ENCODE measurements around the gene TMEM258. TPM values are rescaled to one million over a fixed set of nuclear protein-coding genes. Genes with fewer than 3 reads are reported as not detected.

The TMEM258 gene
- total RNA-seq, 2 experiments from 2014 or later, result 154 to 160 TPM

DNA sequence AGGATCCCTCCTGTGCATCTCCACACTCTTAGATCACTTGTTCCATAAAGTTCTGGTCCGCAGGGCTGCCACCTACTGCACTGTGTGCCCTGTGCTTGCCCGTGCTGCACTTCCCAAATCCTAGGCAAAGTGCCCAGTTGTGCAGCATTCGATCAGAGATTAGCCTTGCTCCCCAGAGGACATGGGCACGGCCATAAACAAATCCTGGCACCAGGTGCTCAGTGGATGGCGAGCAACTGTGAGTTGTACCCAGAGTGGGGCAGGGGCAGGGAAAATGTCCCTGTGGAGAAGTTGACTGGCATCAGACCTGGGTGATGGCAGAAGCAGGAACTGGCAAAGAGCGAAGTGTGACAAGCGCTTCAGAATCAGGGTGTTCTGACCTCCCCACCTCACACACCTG is 40.4 kb upstream of the TMEM258 start:
- Mint-ChIP-seq H3K27me3 (no peaks in the 10 kb centered on the region), H3K4me3 (no peak overlapping the region), H3K4me1 (peaks cover 69% of the 10 kb centered on the region), H3K9me3 (no peaks in the 10 kb centered on the region), H3K27ac (peak overlapping the region; percentile 97), H3K36me3 (ENCODE audit: low read depth) (peaks cover 26% of the 10 kb centered on the region)
- POLR2A ChIA-PET, result no interaction called here
- CTCF ChIA-PET, result interaction anchor here (1.2 kb wide), 1 partner anchor 20 kb away, joined by 3 read pairs; no protein-coding TSS in a partner anchor
- DNase-seq, result no peak

DNA sequence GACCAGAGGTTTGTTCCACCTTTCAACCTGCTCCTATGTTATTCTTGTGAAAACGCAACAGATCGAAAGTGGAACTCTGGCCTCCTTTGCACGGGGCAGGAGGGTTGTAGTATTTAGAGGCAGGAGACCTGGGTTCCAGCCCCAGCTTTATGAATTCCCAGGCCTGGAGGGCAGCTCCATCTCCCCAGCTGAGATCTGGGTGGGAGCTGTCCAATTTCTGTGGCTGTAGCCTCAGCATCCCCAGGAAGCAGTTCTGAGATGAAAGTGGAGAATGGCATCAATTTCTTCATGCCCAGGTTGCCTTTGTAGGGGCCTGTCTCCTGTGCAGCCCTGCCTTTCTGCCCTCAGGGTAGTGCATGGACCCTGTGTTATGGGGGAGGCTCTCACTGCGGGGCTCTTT is 39.8 kb upstream of the TMEM258 start:
- POLR2A ChIA-PET, result no interaction called here
- H3K4me3 Mint-ChIP-seq, result no peak overlapping the region

DNA sequence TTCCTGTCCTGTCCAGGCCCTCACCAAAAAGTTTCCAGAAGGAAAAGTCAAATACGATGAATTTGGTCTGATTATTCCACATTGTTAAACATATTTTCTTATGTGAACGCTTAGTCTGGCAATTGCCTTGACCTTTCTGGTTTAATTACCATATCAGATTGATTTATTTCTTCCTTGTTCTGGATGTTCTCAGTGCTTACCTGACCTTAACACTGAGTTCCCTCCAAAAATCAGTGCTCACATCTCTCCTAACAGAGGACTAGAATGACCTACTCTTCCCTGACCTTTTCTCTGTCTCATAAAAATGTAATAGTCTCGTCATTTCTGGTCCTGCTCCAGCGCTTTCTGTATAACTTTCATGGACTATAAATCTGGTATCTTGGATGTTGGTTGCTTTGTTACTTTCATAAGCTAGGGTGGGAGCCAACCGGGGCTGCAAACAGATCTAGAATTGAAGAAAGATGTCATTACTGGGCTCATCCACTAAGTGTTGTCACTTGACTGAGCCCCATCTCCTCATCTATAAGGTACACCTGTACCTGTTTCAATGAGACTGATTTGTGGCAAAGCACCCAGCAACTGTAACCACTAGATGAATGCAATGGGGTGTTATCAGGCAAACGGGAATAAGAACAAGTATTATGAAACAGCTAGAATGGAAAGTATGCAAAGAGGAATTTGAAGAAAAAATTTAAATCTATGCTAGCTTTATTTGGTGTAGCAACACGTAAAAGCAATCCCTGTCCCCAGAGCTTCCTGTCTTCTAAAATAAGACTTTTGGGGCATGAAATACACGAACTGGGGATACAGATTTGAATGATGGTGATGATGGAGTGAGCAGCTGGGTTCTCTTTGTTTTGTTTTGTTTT is 38.1 kb upstream of the TMEM258 start:
- Mint-ChIP-seq H3K27me3 (peaks cover 4% of the 10 kb centered on the region), H3K27ac (peak overlapping the region; percentile 63)

More for the DNA sequence above, 39.8 kb upstream of the TMEM258 start:
- Mint-ChIP-seq H3K9me3 (no peaks in the 10 kb centered on the region), H3K4me1 (peaks cover 70% of the 10 kb centered on the region), H3K27ac (peak overlapping the region; percentile 72), H3K27me3 (peaks cover 1% of the 10 kb centered on the region), H3K36me3 (ENCODE audit: low read depth) (peaks cover 25% of the 10 kb centered on the region)
- DNase-seq, result no peak
- CTCF ChIA-PET, result interaction anchor here (1.1 kb wide), 1 partner anchor 39 kb away, joined by 4 read pairs; no protein-coding TSS in a partner anchor

DNA sequence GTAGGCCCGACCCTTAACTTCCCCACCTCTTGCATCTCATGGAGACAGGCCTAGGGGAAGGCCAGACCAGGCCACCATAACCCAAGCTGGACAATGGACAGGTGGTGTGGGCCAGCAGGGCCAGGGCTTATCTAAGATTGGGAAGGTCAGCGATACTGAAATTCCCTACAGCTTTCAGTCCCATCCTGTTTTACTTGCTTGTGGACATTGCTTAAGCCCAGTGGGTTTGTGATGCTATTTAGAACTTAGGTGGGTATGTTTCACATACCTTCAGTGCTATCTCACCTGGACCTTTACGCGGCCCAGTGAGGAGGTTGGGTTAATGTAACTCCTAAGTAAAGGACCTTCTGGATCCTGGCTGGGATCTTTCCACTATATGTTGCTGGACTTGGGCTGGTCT is 37.4 kb upstream of the TMEM258 start:
- Mint-ChIP-seq H3K27ac (peak overlapping the region; percentile 93), H3K9me3 (no peaks in the 10 kb centered on the region), H3K4me3 (peak overlapping the region; percentile 85), H3K4me1 (peaks cover 61% of the 10 kb centered on the region), H3K27me3 (peaks cover 4% of the 10 kb centered on the region), H3K36me3 (ENCODE audit: low read depth) (peaks cover 20% of the 10 kb centered on the region)
- no peak for DNase-seq
- ChIA-PET CTCF (interaction anchor here (1.2 to 3.3 kb wide), 3 partner anchors 14 to 37 kb away, joined by 3 to 42 read pairs (median 12); partner anchors contain the start of genes FADS1 and FEN1), POLR2A (interaction anchor here (2.3 kb wide), 1 partner anchor 14 kb away, joined by 9 read pairs; no protein-coding TSS in a partner anchor)

More for the DNA sequence above, 38.1 kb upstream of the TMEM258 start:
- no peak for DNase-seq
- POLR2A ChIA-PET, result interaction anchor here (2.3 kb wide), 1 partner anchor 15 kb away, joined by 9 read pairs; no protein-coding TSS in a partner anchor
- Mint-ChIP-seq H3K36me3 (ENCODE audit: low read depth) (peaks cover 22% of the 10 kb centered on the region), H3K9me3 (no peaks in the 10 kb centered on the region), H3K4me3 (peak overlapping the region; percentile 85), H3K4me1 (peaks cover 65% of the 10 kb centered on the region)
- CTCF ChIA-PET, result interaction anchor here (1.1 to 3.3 kb wide), 3 partner anchors 12 to 32 kb away, joined by 3 to 12 read pairs (median 11); no protein-coding TSS in a partner anchor

DNA sequence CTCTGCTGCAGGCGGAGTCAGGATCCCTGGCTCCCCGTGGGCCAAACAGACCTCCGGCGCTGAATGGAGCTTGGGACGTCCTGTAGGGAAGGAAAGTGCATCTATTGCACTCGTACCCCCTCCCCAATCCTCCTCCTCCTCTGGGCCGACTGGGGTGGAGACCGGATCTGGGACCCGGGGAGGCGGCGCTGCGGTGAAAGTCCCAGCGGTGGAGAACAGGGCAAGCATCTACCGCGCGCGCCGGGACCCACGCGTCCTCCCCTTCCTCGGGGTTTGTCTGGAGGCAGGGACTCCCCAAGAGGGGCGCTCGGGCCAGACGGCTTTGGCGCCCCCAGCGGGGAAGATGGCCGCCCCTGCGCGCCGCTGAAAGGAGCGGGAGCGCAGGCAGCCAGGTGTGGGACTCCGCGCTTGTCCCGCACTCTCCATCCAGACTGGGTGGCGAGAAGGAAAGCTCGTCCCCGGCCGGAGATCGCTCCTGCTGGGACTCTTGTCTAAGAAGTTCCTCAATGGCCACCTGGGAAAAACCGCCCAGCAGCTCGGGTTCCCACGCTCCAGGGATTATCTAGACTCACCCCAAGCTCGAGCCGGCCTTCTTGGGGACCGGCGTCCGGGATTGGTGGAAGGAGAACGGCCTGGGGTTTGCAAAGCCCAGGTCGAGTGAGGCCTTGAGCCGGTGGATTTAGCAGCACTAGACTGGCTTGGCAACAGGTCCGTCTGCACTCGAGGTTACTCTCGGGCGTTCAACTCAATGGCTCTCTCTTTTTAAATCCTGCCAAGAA is 36.4 kb upstream of the TMEM258 start:
- Mint-ChIP-seq H3K4me3 (peak overlapping the region; percentile 85), H3K27ac (peak overlapping the region; percentile 93), H3K4me1 (peaks cover 51% of the 10 kb centered on the region), H3K27me3 (peaks cover 6% of the 10 kb centered on the region), H3K36me3 (ENCODE audit: low read depth) (peaks cover 13% of the 10 kb centered on the region), H3K9me3 (no peaks in the 10 kb centered on the region)
- ChIA-PET CTCF (interaction anchor here (0.6 to 3.3 kb wide), 11 partner anchors 9 to 596 kb away, joined by 3 to 42 read pairs (median 3); partner anchors contain the start of genes FADS1, FEN1 and TMEM258), POLR2A (interaction anchor here (0.6 to 2.3 kb wide), 3 partner anchors 13 to 118 kb away, joined by 3 to 9 read pairs (median 3); no protein-coding TSS in a partner anchor)
- DNase-seq, result peak; percentile 55

DNA sequence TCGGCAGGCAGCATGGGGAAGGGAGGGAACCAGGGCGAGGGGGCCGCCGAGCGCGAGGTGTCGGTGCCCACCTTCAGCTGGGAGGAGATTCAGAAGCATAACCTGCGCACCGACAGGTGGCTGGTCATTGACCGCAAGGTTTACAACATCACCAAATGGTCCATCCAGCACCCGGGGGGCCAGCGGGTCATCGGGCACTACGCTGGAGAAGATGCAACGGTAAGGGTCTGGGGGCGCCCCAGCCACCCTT is 35.9 kb upstream of the TMEM258 start:
- H3K27me3 Mint-ChIP-seq, result peaks cover 6% of the 10 kb centered on the region
- H3K4me1 Mint-ChIP-seq, result peaks cover 46% of the 10 kb centered on the region
- H3K27ac Mint-ChIP-seq, result peak overlapping the region; percentile 93
- ChIA-PET POLR2A (interaction anchor here (0.6 to 2.3 kb wide), 2 partner anchors 12 to 31 kb away, joined by 3 to 9 read pairs; no protein-coding TSS in a partner anchor), CTCF (interaction anchor here (0.8 to 3.3 kb wide), 8 partner anchors 10 to 280 kb away, joined by 3 to 42 read pairs (median 4); partner anchors contain the start of genes FADS1, FEN1 and TMEM258)
- H3K9me3 Mint-ChIP-seq, result no peaks in the 10 kb centered on the region
- peak overlapping the region; percentile 85 for H3K4me3 Mint-ChIP-seq
- DNase-seq, result no peak
- H3K36me3 Mint-ChIP-seq (ENCODE audit: low read depth), result peaks cover 8% of the 10 kb centered on the region

DNA sequence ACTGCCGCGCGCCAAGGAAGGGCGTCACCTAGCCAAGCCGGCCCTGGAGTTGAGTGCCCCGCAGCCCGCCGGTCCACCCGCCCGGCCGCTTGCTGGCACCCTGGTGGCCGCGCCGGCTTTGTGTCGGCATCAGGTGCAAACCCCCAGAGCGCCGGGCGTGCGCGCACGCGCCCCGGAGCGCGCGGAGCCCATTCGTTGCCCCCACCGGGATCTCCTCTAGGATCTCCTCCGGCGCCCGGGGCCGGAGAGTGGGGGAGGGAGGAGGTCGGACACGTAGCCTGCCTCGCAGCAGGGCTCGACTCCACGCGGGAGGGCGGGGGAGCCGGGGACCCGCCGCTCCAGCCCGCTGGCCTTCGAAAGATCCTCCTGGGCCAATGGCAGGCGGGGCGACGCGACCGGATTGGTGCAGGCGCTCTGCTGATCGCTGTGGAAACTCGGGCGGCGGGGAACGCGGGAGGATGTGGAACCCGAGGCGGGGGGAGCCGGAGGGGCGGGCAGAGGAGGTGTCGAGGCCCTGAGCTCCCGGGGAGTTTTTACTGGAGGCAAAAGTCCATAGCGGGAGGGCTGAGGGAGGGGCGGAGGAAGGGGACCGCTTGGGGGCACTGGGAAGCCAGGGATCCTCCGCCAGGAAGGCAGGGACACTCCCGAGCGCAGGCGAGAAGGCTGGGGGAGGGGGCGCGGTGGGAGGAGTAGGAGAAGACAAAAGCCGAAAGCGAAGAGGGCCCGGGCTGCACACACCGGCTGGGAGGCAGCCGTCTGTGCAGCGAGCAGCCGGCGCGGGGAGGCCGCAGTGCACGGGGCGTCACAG is 35.4 kb upstream of the TMEM258 start, which contains the start of gene FADS2:
FADS2 (plus strand) TSS at position 730 of the 808 bp plus-strand sequence. CDS start 91 bp downstream, outside the sequence.
- Mint-ChIP-seq H3K9me3 (no peaks in the 10 kb centered on the region), H3K4me3 (peak within 1 kb of the TSS; percentile 85), H3K36me3 (ENCODE audit: low read depth) (peaks cover 6% of the 10 kb centered on the region), H3K27ac (peak within 1 kb of the TSS; percentile 93), H3K27me3 (peaks cover 6% of the 10 kb centered on the region), H3K4me1 (peaks cover 41% of the 10 kb centered on the region)
- CTCF ChIA-PET, result interaction anchor here (0.8 to 3.3 kb wide), 7 partner anchors 11 to 255 kb away, joined by 3 to 42 read pairs (median 4); partner anchors contain the start of genes FADS1, FEN1 and TMEM258
- peak; percentile 91 for DNase-seq
- POLR2A ChIA-PET, result interaction anchor here (2.3 kb wide), 1 partner anchor 12 kb away, joined by 9 read pairs; no protein-coding TSS in a partner anchor

DNA sequence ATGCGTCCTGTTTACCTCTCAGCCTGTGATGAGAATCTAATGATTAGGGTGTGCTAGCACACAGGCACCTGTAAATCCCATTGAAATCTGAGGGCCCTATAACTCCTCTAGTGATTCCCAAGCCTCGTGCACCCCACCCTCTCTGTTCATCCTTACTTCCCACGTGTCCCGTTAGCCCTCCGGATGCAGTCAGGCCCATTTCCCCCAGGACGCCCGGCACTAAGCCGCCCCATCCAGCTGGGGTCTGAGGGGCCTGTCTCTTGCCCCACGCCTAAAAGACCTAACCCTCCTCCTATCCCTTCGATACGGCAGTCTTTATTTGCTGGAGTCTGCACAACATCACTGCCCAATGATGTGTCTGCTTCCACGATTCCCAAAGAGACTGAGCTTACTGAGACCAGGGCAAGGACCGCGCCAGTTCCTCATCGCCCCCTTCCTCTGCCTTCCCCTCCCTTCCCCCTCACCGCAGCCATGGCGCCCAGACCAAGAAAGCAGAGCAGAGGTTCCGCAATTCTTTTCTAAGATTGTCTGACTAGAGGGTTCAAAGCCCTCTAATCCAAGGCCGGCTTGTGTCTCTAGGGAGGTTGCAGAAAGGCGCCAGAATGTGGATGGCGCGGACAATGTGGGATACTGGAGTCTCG is 34.7 kb upstream of the TMEM258 start:
- ChIA-PET CTCF (interaction anchor here (1.0 to 3.3 kb wide), 2 partner anchors 11 to 33 kb away, joined by 4 to 42 read pairs; partner anchors contain the start of gene FADS1), POLR2A (no interaction called here)
- H3K27ac Mint-ChIP-seq, result peak overlapping the region; percentile 93
- H3K4me3 Mint-ChIP-seq, result peak overlapping the region; percentile 85
- no peaks in the 10 kb centered on the region for H3K9me3 Mint-ChIP-seq
- H3K27me3 Mint-ChIP-seq, result peaks cover 6% of the 10 kb centered on the region
- DNase-seq, result peak; percentile 10
- peaks cover 6% of the 10 kb centered on the region for H3K36me3 Mint-ChIP-seq (ENCODE audit: low read depth)
- H3K4me1 Mint-ChIP-seq, result peaks cover 34% of the 10 kb centered on the region

DNA sequence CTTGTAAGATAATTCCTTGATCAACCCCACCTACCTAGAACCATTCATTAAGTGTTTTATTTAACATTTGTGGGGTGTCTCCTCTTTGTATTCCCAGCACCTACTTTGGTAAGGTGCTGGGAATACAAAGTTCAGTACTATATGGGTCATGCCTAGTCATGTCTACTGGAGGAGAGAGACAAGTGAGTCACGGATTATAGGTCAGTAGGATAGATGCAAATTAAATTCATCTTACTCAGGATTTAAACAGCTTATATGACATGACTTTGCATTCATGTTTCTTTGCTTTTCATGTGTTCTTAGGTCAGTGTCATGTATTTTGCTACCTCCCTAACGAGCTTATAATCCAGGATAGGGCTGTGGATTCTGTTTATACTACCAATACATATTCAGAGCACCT is 27.8 kb upstream of the TMEM258 start:
- Mint-ChIP-seq H3K4me1 (peaks cover 8% of the 10 kb centered on the region), H3K27ac (no peak overlapping the region), H3K27me3 (peaks cover 24% of the 10 kb centered on the region), H3K4me3 (no peak overlapping the region), H3K9me3 (no peaks in the 10 kb centered on the region), H3K36me3 (ENCODE audit: low read depth) (peaks cover 4% of the 10 kb centered on the region)
- no peak for DNase-seq
- ChIA-PET CTCF (interaction anchor here (0.7 to 2.9 kb wide), 3 partner anchors 9 to 22 kb away, joined by 3 to 11 read pairs (median 3); no protein-coding TSS in a partner anchor), POLR2A (interaction anchor here (0.6 kb wide), 1 partner anchor 22 kb away, joined by 3 read pairs; no protein-coding TSS in a partner anchor)

DNA sequence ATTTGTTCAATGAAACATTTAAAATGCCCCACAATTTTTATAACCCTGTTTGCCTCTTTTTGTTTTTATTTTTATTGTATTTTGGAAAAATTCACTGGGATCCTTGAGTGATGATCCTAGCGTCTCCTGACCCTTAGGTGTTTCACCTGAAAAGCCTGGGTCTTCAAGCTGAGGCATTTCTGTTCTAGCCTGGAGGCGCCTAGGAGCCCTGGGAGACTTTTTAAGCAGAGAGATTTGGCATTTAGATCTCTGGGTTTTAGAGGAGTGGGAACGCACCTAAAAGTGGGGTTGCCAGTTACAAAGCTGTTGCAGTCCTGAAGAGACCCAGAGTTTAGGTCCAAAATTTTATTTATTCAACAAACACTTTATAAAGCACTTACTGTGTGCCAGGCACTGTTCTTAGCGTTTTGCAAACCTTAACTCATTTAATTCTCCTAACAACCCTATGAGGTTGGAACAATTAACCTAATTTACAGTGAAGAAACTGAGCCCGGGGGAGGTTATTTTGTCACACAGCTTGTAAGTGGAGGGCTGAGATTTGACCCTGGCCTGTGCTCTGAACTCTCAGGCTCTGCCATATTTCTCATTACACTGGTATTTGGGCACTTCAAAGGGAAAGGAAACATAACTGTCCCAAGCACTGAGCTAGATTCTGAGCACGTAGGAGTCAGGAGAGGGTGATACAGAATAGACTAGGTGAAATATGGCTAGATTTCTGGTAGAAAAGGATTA is 25.2 kb upstream of the TMEM258 start:
- POLR2A ChIA-PET, result no interaction called here
- DNase-seq, result no peak

More for the DNA sequence above, 25.2 kb upstream of the TMEM258 start:
- Mint-ChIP-seq H3K4me3 (peak overlapping the region; percentile 93), H3K4me1 (peaks cover 17% of the 10 kb centered on the region), H3K36me3 (ENCODE audit: low read depth) (peaks cover 20% of the 10 kb centered on the region), H3K9me3 (no peaks in the 10 kb centered on the region), H3K27ac (peak overlapping the region; percentile 62), H3K27me3 (peaks cover 22% of the 10 kb centered on the region)
- CTCF ChIA-PET, result interaction anchor here (0.5 to 6.7 kb wide), 9 partner anchors 10 to 53 kb away, joined by 3 to 57 read pairs (median 3); partner anchors contain the start of genes FADS2, FEN1 and TMEM258
